HG03196 (cell line): ENCODE results near the gene GCGR.

Source experiments
- ATAC-seq: cut with Tn5 transposase; IDR thresholded peaks from one replicate; pipeline ENCODE4 v1.9.1; 2021; ENCODE audit not compliant: unreplicated experiment

GCGR gene

DNA sequence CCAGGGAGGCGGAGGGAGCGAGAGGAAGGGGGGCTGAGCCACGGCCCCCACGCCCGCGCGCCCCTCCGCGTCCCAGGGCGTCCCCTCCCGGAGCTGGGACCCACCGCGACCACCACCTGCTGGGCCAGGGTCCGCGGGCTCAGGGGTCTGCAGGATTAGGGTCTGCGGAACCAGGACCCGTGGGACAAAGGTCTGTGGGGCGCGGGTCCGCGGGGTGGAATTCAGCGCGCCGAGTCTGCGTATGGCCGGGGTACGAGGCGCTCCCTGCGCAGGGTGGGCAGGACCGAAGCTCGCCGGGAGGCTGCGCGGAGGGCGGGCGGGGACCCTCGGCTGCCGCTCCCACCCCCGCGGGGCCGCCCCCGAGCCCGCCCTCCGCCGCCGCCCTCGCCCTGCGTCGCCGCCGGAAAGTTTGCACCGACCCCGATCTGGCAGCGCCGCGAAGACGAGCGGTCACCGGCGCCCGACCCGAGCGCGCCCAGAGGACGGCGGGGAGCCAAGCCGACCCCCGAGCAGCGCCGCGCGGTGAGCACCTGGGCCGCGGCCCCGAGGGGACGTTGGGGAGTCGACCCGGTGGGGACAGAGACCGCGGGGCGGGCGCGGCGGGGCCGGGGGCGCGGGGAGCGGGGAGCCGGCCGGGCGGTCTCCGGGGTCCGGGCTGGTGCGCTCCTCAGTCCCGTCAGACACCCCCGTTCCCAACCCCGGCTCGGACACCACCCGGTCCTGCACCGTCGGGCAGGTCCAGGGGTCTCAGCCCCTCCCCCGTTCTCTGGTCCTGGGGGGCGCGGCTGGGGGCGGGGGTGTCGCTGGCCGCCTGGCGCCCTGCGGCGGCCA lies at the start of gene GCGR:
GCGR (plus strand) TSS at position 423 of the 831 bp plus-strand sequence. CDS start 4,869 bp downstream, outside the sequence.
- no peak for ATAC-seq

DNA sequence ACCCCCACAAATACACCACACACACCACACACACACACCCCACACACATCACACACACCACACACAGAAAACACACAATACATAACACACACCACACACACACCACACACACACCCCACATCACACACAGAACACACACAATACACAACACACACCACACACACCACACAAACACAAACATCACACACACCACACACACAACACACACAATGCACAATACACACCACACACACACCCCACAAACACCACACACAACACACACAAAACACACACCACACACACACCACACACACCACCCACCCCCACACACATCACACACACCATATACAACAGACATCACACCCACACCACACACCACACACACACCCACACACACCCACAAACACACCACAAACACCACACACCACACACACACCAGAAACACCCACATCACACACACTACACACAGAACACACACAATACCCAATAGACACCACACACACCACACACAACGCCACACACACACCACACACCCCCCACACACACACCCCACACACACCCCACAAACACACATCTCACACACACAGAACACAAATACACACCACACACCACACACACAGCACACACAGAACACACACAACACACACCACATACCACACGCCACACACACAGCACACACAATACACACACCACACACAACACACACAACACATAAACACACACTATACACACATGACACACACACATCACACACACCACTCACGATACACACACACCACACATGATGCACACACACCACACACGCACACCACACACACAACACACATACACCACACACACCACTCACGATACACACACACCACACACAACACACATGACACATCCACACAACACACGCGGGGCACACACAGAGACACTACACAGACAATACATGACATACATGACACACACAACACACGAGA lies 11.0 kb upstream of the GCGR start:
- ATAC-seq = no peak

DNA sequence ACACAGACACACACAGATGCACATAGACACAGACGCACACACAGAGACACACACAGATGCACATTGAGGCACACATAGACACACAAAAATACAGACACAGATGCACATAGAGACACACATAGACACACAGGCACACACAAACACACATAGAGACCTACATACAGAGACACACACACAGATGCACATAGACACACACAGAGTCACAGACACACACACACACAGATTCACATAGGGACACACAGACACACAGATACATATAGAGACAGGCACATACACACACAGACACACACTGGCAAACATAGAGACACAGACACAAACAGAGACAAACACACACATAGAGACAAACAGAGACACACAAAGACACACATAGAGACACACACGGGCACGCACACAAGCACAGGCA lies 9.9 kb upstream of the GCGR start:
- no peak for ATAC-seq

GRCh38 chr17:81794509-81794908 lies 9.4 kb upstream of the GCGR start:
- ATAC-seq = no peak

DNA sequence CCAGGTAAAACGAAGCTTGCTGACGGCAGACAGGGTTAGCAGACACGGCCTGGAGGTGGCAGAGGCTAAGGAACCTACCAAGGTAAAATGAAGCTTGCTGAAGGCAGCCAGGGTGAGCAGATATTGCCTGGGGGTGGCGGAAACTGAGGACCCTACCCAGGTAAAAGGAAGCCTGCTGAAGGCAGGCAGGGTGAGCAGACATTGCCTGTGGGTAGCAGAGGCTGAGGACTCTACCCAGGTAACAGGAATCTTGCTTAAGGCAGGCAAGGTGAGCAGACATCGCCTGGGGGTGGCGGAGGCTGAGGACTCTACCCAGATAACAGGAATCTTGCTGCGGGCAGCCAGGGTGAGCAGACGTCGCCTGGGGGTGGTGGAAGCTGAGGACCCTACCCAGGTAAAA lies 2.6 kb upstream of the GCGR start:
- no peak for ATAC-seq

DNA sequence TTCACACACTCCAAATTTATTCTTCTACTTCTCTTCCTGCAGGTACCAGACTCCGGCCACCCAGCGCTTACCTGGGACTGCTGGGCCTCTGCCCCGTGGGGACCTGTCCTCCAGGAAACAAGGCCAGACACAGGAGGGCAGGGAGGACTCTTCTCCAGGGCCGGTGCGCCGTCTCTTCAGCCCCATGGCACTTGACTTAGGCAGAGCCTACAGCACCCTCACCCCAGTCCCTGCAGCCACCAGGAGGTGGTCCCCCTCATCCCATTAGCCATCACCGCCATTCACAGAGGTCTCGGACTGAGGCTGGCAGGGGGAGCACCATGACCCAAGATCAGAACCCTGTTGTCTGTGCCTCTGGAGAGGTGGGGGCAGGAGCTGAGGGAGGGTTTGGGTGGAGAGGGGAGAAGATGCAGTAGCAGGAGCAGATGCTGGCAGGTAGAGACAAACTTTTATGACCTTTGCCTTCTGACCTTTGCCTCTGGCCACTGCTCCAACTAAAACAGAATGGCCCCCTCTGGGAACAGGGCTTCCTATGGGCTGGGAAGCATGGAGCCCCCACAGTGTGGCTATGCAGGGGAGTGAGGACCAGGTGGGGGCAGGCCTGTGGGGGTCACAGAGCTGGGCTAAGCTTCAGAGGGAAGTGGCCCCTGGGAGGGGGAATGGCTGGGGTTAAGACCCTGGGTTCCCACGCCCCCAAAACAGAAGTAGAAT lies 1.7 kb upstream of the GCGR start:
- ATAC-seq = no peak

GRCh38 chr17:81802856-81803643 lies 900 bp upstream of the GCGR start:
- no peak for ATAC-seq

GRCh38 chr17:81804559-81805399 lies 829 bp downstream of the GCGR start:
- no peak for ATAC-seq

- no peak for ATAC-seq
Observed at GRCh38 chr17:81805707-81806460, 1.9 kb downstream of the GCGR start.

DNA sequence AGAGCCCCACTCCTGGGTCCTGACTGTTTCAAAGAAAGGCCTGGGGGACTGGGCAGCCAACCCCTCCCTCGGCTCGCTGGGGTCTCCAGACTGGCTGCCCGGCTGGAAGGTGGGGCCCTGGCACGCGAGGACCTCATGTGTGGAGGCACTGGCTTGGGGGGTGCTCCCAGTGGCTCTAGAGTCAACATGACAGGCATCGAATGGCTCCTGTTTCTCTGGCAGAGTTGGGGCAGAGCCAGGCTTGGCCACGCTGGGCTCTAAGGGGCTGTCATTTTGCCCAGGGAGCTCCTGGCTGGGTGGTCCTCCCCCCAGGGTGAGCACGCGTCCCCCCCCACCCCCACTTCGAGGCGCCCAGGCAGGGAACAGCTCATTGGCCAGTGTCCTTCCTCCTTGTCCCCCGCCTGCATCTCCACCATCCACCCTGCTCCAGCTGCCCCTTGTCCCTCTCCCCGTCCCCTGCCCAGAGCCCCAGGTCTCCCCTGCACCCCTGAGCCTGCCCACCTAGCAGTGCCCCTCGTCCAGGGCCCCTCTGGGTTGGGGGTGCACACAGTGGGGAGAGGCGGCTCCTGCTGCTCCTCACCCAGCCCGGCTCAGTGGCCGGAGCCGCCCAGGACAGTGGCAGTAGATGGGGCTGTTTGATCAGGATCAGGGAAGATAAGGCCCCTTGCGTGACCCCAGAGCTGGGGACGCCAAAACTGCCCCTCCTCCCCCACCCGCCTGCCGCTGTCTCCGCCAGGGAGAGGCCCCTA lies 2.7 kb downstream of the GCGR start:
- ATAC-seq = no peak

GRCh38 chr17:81807210-81807719 lies 3.3 kb downstream of the GCGR start:
- ATAC-seq = no peak

GRCh38 chr17:81807839-81808238 lies 3.9 kb downstream of the GCGR start:
- no peak for ATAC-seq

DNA sequence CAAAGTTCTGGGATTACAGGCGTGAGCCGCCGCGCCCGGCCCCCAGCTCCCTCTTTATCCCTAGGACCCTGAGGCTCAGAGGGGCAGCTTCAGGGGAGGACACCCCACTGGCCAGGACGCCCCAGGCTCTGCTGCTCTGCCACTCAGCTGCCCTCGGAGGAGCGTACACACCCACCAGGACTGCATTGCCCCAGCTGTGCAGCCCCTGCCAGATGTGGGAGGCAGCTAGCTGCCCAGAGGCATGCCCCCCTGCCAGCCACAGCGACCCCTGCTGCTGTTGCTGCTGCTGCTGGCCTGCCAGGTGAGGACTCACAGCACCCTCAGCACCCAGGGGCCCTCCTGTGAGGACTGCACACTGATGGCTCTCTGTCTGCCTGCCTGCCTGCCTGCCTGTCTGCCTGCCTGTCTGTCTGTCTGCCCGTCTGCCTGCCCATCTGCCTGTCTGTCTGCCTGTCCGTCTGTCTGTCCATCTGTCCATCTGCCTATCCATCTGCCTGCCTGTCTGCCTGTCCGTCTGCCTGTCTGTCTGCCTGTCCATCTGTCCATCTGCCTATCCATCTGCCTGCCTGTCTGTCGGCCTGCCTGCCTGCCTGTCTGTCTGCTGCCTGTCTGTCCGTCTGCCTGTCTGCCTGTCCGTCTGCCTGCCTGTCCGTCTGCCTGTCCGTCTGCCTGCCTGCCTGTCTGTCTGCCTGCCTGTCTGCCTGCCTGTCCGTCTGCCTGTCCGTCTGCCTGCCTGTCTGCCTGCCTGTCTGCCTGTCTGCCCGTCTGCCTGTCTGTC lies 5.0 kb downstream of the GCGR start:
- no peak for ATAC-seq

DNA sequence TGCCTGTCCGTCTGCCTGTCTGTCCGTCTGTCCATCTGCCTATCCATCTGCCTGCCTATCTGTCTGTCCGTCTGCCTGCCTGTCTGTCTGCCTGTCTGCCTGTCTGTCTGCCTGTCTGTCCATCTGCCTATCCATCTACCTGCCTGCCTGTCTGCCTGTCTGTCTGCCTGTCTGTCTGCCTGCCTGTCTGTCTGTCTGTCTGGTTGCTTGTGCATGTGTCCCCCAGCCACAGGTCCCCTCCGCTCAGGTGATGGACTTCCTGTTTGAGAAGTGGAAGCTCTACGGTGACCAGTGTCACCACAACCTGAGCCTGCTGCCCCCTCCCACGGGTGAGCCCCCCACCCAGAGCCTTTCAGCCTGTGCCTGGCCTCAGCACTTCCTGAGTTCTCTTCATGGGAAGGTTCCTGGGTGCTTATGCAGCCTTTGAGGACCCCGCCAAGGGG lies 5.6 kb downstream of the GCGR start:
- no peak for ATAC-seq

GRCh38 chr17:81810476-81810875 lies 6.5 kb downstream of the GCGR start:
- ATAC-seq = no peak

- no peak for ATAC-seq
Observed at GRCh38 chr17:81810892-81811704, 7.1 kb downstream of the GCGR start.
